Measurements from ENCODE around the gene LRP8. TPM values are rescaled to one million over a fixed set of nuclear protein-coding genes. Genes with fewer than 3 reads are reported as not detected.

LRP8 gene
- total and polyA plus RNA-seq, 10 donors: 1.7 to 14.4 (median 5.5) TPM

- intact Hi-C loops (cut with DNase I; ENCODE audit: low total_unique reads): no loop called here
- WGBS, 5 donors: 95 to 98% (median 97%) methylated on average over 5 of the region's 5 CpGs
Observed at GRCh38 chr1:53271446-53272090, 56.3 kb downstream of the LRP8 start.

GRCh38 chr1:53270873-53271272 lies 57.0 kb downstream of the LRP8 start:
- TF ChIP-seq POLR2AphosphoS5 (IDR thresholded peaks at IDR 0.05) (no peak), POLR2A (IDR thresholded peaks at IDR 0.05) (no peak)
- TF ChIP-seq, protein P1, sequence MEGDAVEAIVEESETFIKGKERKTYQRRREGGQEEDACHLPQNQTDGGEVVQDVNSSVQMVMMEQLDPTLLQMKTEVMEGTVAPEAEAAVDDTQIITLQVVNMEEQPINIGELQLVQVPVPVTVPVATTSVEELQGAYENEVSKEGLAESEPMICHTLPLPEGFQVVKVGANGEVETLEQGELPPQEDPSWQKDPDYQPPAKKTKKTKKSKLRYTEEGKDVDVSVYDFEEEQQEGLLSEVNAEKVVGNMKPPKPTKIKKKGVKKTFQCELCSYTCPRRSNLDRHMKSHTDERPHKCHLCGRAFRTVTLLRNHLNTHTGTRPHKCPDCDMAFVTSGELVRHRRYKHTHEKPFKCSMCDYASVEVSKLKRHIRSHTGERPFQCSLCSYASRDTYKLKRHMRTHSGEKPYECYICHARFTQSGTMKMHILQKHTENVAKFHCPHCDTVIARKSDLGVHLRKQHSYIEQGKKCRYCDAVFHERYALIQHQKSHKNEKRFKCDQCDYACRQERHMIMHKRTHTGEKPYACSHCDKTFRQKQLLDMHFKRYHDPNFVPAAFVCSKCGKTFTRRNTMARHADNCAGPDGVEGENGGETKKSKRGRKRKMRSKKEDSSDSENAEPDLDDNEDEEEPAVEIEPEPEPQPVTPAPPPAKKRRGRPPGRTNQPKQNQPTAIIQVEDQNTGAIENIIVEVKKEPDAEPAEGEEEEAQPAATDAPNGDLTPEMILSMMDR (IDR thresholded peaks at IDR 0.05 in 8 of 11, conservative IDR thresholded peaks at IDR 0.05 in 3 of 11): no peak
- H3K4me3 ChIP-seq: no peak overlapping the region
- H3K27me3 ChIP-seq (replicated peaks in 1 of 7): no peaks in the 10 kb centered on the region
- no peaks in the 10 kb centered on the region for H3K4me1 ChIP-seq
- WGBS, 5 donors: 89 to 95% (median 93%) methylated on average over 8 of the region's 8 CpGs
- no peak for DNase-seq
- no peaks in the 10 kb centered on the region for H3K9me3 ChIP-seq
- H3K27ac ChIP-seq: no peak overlapping the region
- H3K36me3 ChIP-seq: peaks cover 0 to 63% (median under 1%) of the 10 kb centered on the region in 6 donors
- intact Hi-C loops (cut with DNase I; ENCODE audit: low total_unique reads): no loop called here

More at GRCh38 chr1:53271446-53272090, 56.3 kb downstream of the LRP8 start:
- no peaks in the 10 kb centered on the region for H3K27me3 ChIP-seq (replicated peaks in 1 of 7)
- no peaks in the 10 kb centered on the region for H3K4me1 ChIP-seq
- H3K4me3 ChIP-seq: no peak overlapping the region
- peaks cover 0 to 63% (median 0%) of the 10 kb centered on the region in 6 donors for H3K36me3 ChIP-seq
- DNase-seq: peak; percentile 51
- TF ChIP-seq POLR2A (IDR thresholded peaks at IDR 0.05): no peak
- no peak for TF ChIP-seq POLR2AphosphoS5 (IDR thresholded peaks at IDR 0.05)
- TF ChIP-seq, protein P1 (IDR thresholded peaks at IDR 0.05 in 8 of 11, conservative IDR thresholded peaks at IDR 0.05 in 3 of 11): no peak
- H3K9me3 ChIP-seq: no peaks in the 10 kb centered on the region
- no peak overlapping the region for H3K27ac ChIP-seq

- no peak for TF ChIP-seq POLR2AphosphoS5 (IDR thresholded peaks at IDR 0.05)
- H3K27me3 ChIP-seq (replicated peaks in 1 of 7): no peaks in the 10 kb centered on the region
- H3K27ac ChIP-seq: no peak overlapping the region
- no peaks in the 10 kb centered on the region for H3K9me3 ChIP-seq
- peaks cover 0 to 63% (median 3%) of the 10 kb centered on the region in 6 donors for H3K36me3 ChIP-seq
- no peak overlapping the region for H3K4me3 ChIP-seq
- WGBS, 5 donors: 47 to 75% (median 63%) methylated on average over 1 of the region's 1 CpG
- intact Hi-C loops (cut with DNase I; ENCODE audit: low total_unique reads): no loop called here
- no peak for DNase-seq
- no peaks in the 10 kb centered on the region for H3K4me1 ChIP-seq
Observed at GRCh38 chr1:53270107-53270506, 57.8 kb downstream of the LRP8 start.

GRCh38 chr1:53267761-53268160 lies 60.1 kb downstream of the LRP8 start:
- intact Hi-C loops (cut with DNase I; ENCODE audit: low total_unique reads): no loop called here
- TF ChIP-seq POLR2A (IDR thresholded peaks at IDR 0.05): no peak
- TF ChIP-seq POLR2AphosphoS5 (IDR thresholded peaks at IDR 0.05): no peak
- TF ChIP-seq, protein P1 (IDR thresholded peaks at IDR 0.05 in 8 of 11, conservative IDR thresholded peaks at IDR 0.05 in 3 of 11): no peak
- Histone ChIP-seq H3K4me3 (no peak overlapping the region), H3K27ac (no peak overlapping the region), H3K36me3 (peaks cover 0 to 69% (median 9%) of the 10 kb centered on the region in 6 donors), H3K4me1 (no peaks in the 10 kb centered on the region), H3K9me3 (no peaks in the 10 kb centered on the region), H3K27me3 (replicated peaks in 1 of 7) (no peaks in the 10 kb centered on the region)
- DNase-seq: no peak

All from spleen (tissue), 11 donors.